ENCODE data around the gene CYP27B1.

GRCh38 chr12:57717846-57718640, 48.8 kb downstream of the CYP27B1 start:
- TF ChIP-seq EZH2 (IDR thresholded peaks at IDR 0.05) (no peak), ATF3 (IDR thresholded peaks at IDR 0.05) (no peak), TCF7L2 (IDR thresholded peaks at IDR 0.05; ENCODE audit: borderline replicate concordance, extremely low read depth, insufficient read depth, insufficient read length) (no peak), CTCF (IDR thresholded peaks at IDR 0.05 in 2 of 3, conservative IDR thresholded peaks at IDR 0.05 in 1 of 3; ENCODE audit: borderline replicate concordance in 1 of 3, insufficient read depth in 1 of 3, low read depth in 2 of 3, low read length in 2 of 3) (no peak), EZH2phosphoT487 (IDR thresholded peaks at IDR 0.05; ENCODE audit: borderline replicate concordance) (no peak), REST (IDR thresholded peaks at IDR 0.05; ENCODE audit: low read depth) (no peak), MAX (IDR thresholded peaks at IDR 0.05) (no peak), POLR2AphosphoS5 (IDR thresholded peaks at IDR 0.05; ENCODE audit: low read depth, low read length) (no peak), SRF (IDR thresholded peaks at IDR 0.05; ENCODE audit: low read depth) (no peak), POLR2A (IDR thresholded peaks at IDR 0.05; ENCODE audit: borderline replicate concordance, extremely low read depth, insufficient read depth, insufficient read length) (no peak), CEBPB (IDR thresholded peaks at IDR 0.05; ENCODE audit: low read depth) (no peak), SP1 (IDR thresholded peaks at IDR 0.05; ENCODE audit: low read depth) (no peak), CBX3 (IDR thresholded peaks at IDR 0.05; ENCODE audit: low read depth) (no peak)

All from HCT116 (cell line).